Astrocyte (in vitro differentiated cells and primary cell): ENCODE results near the gene FBLN2. TPM values are rescaled to one million over a fixed set of nuclear protein-coding genes. Genes with fewer than 3 reads are reported as not detected.
"Not testable (repeated sequence)": the region's sequence is repeated elsewhere in the genome, so short reads cannot be mapped to it uniquely, and the experiment has no call there.

ENCODE experiments used
- DNase-seq: peaks from one replicate; pipeline ENCODE4 v3.0.0-alpha.2; 2010; ENCODE audit warnings: low read depth
- FAIRE-seq: peaks from 2 replicates; lab custom pipeline; 2011; peaks lifted over from hg19 to GRCh38; lab: Jason Lieb, UNC
- H2AFZ ChIP-seq: 2 replicates; pipeline ENCODE4 v1.6.0; 2012; ENCODE audit warnings: low read depth, low read length, inconsistent platforms
- H3K27ac ChIP-seq: 2 replicates; pipeline ENCODE4 v1.5.1; 2011; ENCODE audit warnings: low read depth, low read length, inconsistent platforms
- H3K27me3 ChIP-seq: 2 replicates; pipeline ENCODE4 v1.6.0; 2011; ENCODE audit warnings: low read length, inconsistent platforms; ENCODE audit not compliant: insufficient read depth
- H3K36me3 ChIP-seq: 2 replicates; pipeline ENCODE4 v1.5.1; 2011; ENCODE audit warnings: low read length, inconsistent platforms; ENCODE audit not compliant: insufficient read depth
- H3K4me1 ChIP-seq: 2 replicates; pipeline ENCODE4 v1.5.1; 2011; ENCODE audit warnings: low read length, inconsistent platforms; ENCODE audit not compliant: insufficient read depth
- H3K4me2 ChIP-seq: 2 replicates; pipeline ENCODE4 v1.6.0; 2012; ENCODE audit warnings: low read length, inconsistent platforms
- H3K4me3 ChIP-seq: 2 replicates; pipeline ENCODE4 v1.5.1; 2011; ENCODE audit warnings: low read depth, mild to moderate bottlenecking, low read length, inconsistent platforms; ENCODE audit not compliant: insufficient read depth
- H3K79me2 ChIP-seq: 2 replicates; pipeline ENCODE4 v1.6.0; 2012; ENCODE audit warnings: mild to moderate bottlenecking, low read length, inconsistent platforms; ENCODE audit not compliant: insufficient read depth
- H3K9ac ChIP-seq: 2 replicates; pipeline ENCODE4 v1.6.0; 2012; ENCODE audit warnings: mild to moderate bottlenecking, low read length, inconsistent platforms
- H3K9me3 ChIP-seq: 2 replicates; pipeline ENCODE4 v1.5.1; 2012; ENCODE audit warnings: low read depth, mild to moderate bottlenecking, low read length, inconsistent platforms; ENCODE audit not compliant: insufficient read depth
- H4K20me1 ChIP-seq: 2 replicates; pipeline ENCODE4 v1.6.0; 2012; ENCODE audit warnings: low read length, inconsistent platforms; ENCODE audit not compliant: insufficient read depth
- H3K27ac Mint-ChIP-seq: one replicate; pipeline ENCODE4 v1.8.0; 2021; ENCODE audit warnings: mild to moderate bottlenecking, mixed read lengths; ENCODE audit not compliant: unreplicated experiment
- H3K27me3 Mint-ChIP-seq: one replicate; pipeline ENCODE4 v1.8.0; 2021; ENCODE audit warnings: low read depth, mixed read lengths; ENCODE audit not compliant: unreplicated experiment
- H3K36me3 Mint-ChIP-seq: one replicate; pipeline ENCODE4 v1.8.0; 2021; ENCODE audit warnings: low read depth, mixed read lengths; ENCODE audit not compliant: unreplicated experiment
- H3K4me1 Mint-ChIP-seq: one replicate; pipeline ENCODE4 v1.8.0; 2021; ENCODE audit warnings: low read depth, mixed read lengths; ENCODE audit not compliant: unreplicated experiment
- H3K4me3 Mint-ChIP-seq: one replicate; pipeline ENCODE4 v1.8.0; 2021; ENCODE audit warnings: mild to moderate bottlenecking, moderate library complexity, mixed read lengths; ENCODE audit not compliant: unreplicated experiment
- H3K9me3 Mint-ChIP-seq: one replicate; pipeline ENCODE4 v1.8.0; 2021; ENCODE audit warnings: mild to moderate bottlenecking, mixed read lengths; ENCODE audit not compliant: unreplicated experiment
- EZH2 ChIP-seq: IDR thresholded peaks from 2 replicates; pipeline ENCODE4 v1.6.1; 2012; ENCODE audit warnings: mild to moderate bottlenecking, low read length, inconsistent platforms; ENCODE audit not compliant: insufficient read depth
- total RNA-seq: library from RNA; stranded (reverse); gene quantifications from 2 replicates; pipeline ENCODE4 v1.2.1, GENCODE V29; 2021
- TF ChIP-seq, protein P1 (sequence below): IDR thresholded peaks from 2 replicates; pipeline ENCODE4 v1.5.1; 2011; ENCODE audit warnings: low read depth, mild to moderate bottlenecking, inconsistent platforms, low read length, moderate library complexity; ENCODE audit not compliant: insufficient read depth

FBLN2 gene
- total RNA-seq, 1 donor from 2014 or later = 36.6 TPM

DNA sequence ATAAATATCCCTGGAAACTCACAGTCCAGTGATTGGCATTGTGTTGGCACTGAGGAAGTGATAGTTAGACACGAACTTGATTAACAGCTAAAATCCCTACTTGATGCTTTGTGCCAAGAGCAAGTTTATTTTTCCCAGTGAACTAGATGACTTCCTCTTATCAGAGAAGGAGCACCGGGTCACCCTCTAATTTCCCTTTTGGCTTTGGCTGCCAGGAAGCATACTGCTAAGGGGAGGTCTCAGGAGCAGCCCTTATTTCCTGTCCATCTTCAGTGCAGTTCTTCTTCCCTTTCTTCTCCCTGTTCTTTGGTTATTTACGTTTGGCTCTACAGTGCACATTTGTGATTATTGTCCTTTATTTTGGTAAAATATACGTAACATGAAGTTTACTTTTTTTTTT is 13.0 kb downstream of the FBLN2 start:
- Histone ChIP-seq H3K27ac (no peak overlapping the region), H4K20me1 (peaks cover 9% of the 10 kb centered on the region), H3K9ac (no peak overlapping the region), H3K36me3 (no peaks in the 10 kb centered on the region), H3K27me3 (peaks cover 2% of the 10 kb centered on the region), H3K4me1 (no peaks in the 10 kb centered on the region), H3K4me2 (no peak overlapping the region), H3K9me3 (no peaks in the 10 kb centered on the region), H2AFZ (no peak overlapping the region), H3K79me2 (no peaks in the 10 kb centered on the region), H3K4me3 (no peak overlapping the region)
- TF ChIP-seq, protein P1, sequence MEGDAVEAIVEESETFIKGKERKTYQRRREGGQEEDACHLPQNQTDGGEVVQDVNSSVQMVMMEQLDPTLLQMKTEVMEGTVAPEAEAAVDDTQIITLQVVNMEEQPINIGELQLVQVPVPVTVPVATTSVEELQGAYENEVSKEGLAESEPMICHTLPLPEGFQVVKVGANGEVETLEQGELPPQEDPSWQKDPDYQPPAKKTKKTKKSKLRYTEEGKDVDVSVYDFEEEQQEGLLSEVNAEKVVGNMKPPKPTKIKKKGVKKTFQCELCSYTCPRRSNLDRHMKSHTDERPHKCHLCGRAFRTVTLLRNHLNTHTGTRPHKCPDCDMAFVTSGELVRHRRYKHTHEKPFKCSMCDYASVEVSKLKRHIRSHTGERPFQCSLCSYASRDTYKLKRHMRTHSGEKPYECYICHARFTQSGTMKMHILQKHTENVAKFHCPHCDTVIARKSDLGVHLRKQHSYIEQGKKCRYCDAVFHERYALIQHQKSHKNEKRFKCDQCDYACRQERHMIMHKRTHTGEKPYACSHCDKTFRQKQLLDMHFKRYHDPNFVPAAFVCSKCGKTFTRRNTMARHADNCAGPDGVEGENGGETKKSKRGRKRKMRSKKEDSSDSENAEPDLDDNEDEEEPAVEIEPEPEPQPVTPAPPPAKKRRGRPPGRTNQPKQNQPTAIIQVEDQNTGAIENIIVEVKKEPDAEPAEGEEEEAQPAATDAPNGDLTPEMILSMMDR = no peak
- no peak for TF ChIP-seq EZH2
- peaks cover 26% of the 10 kb centered on the region for H3K27me3 Mint-ChIP-seq
- peaks cover 9% of the 10 kb centered on the region for H3K36me3 Mint-ChIP-seq
- FAIRE-seq (no peak), DNase-seq (no peak)
- H3K4me1 Mint-ChIP-seq = peaks cover 3% of the 10 kb centered on the region
- H3K9me3 Mint-ChIP-seq = peaks cover 1% of the 10 kb centered on the region
- no peak overlapping the region for H3K27ac Mint-ChIP-seq
- no peak overlapping the region for H3K4me3 Mint-ChIP-seq

DNA sequence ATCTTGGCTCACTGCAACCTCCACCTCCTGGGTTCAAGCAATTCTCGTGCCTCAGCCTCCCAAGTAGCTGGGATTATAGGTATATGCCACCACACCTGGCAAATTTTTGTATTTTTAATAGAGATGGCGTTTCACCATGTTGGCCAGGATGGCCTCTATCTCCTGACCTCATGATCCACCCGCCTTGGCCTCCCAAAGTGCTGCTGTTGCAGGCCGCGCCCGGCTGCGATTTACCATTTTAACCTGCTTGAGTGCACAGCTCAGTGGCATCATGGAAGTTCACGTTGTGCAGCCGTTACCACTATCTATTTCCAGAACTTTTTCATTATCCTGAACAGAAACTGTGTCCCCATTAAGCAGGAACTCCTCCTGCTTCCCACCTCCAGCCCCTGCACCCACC is 13.5 kb downstream of the FBLN2 start:
- H3K4me2 ChIP-seq, H3K79me2 ChIP-seq, DNase-seq, H2AFZ ChIP-seq, H3K4me1 ChIP-seq, H3K9ac ChIP-seq, H3K4me1 Mint-ChIP-seq, H3K27ac ChIP-seq, H3K36me3 Mint-ChIP-seq, FAIRE-seq, H3K9me3 ChIP-seq, H4K20me1 ChIP-seq, H3K4me3 Mint-ChIP-seq, H3K9me3 Mint-ChIP-seq, H3K36me3 ChIP-seq, H3K4me3 ChIP-seq, H3K27me3 ChIP-seq, H3K27ac Mint-ChIP-seq: not testable (repeated sequence)
- peaks cover 26% of the 10 kb centered on the region for H3K27me3 Mint-ChIP-seq

DNA sequence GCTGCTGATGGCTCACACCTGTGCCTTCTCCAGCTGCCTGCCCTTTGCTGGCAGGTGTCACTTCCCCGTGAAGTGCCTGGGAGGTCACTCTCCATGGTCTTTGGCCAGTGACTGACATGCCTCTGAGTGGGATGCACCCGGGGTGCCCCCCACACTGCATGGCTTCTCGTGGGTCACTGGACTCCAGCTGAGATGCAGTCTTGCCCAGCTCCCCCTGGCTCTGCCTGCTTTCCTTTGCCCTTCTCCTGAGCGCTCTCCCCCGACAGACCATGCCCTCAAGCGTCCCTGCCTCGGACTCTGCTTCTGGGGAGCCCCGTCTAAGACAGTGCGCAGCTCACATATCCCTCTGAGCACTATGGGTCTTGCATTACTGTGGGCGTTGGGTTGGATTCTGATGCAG is 14.4 kb downstream of the FBLN2 start:
- H3K9ac ChIP-seq = no peak overlapping the region
- Mint-ChIP-seq H3K36me3 (peaks cover 11% of the 10 kb centered on the region), H3K4me1 (peaks cover 2% of the 10 kb centered on the region), H3K4me3 (no peak overlapping the region), H3K27ac (no peak overlapping the region), H3K9me3 (peaks cover 1% of the 10 kb centered on the region), H3K27me3 (peaks cover 31% of the 10 kb centered on the region)
- H4K20me1 ChIP-seq = peaks cover 9% of the 10 kb centered on the region
- H3K27me3 ChIP-seq = peaks cover 2% of the 10 kb centered on the region
- DNase-seq (no peak), FAIRE-seq (no peak)
- H3K27ac ChIP-seq = no peak overlapping the region
- H3K9me3 ChIP-seq = no peaks in the 10 kb centered on the region
- H3K36me3 ChIP-seq = no peaks in the 10 kb centered on the region
- no peaks in the 10 kb centered on the region for H3K79me2 ChIP-seq
- no peaks in the 10 kb centered on the region for H3K4me1 ChIP-seq
- TF ChIP-seq, protein P1 = no peak
- no peak for TF ChIP-seq EZH2
- H3K4me2 ChIP-seq = no peak overlapping the region
- no peak overlapping the region for H3K4me3 ChIP-seq
- no peak overlapping the region for H2AFZ ChIP-seq
